Astrocyte (in vitro differentiated cells and primary cell): ENCODE measurements around the gene PKP1. TPM values are rescaled to one million over a fixed set of nuclear protein-coding genes. Genes with fewer than 3 reads are reported as not detected.

Source experiments
- DNase-seq: peaks from one replicate; pipeline ENCODE4 v3.0.0-alpha.2; 2010; ENCODE audit warnings: low read depth
- FAIRE-seq: peaks from 2 replicates; lab custom pipeline; 2011; peaks lifted over from hg19 to GRCh38; lab: Jason Lieb, UNC
- H2AFZ ChIP-seq: 2 replicates; pipeline ENCODE4 v1.6.0; 2012; ENCODE audit warnings: low read depth, low read length, inconsistent platforms
- H3K27ac ChIP-seq: 2 replicates; pipeline ENCODE4 v1.5.1; 2011; ENCODE audit warnings: low read depth, low read length, inconsistent platforms
- H3K27me3 ChIP-seq: 2 replicates; pipeline ENCODE4 v1.6.0; 2011; ENCODE audit warnings: low read length, inconsistent platforms; ENCODE audit not compliant: insufficient read depth
- H3K36me3 ChIP-seq: 2 replicates; pipeline ENCODE4 v1.5.1; 2011; ENCODE audit warnings: low read length, inconsistent platforms; ENCODE audit not compliant: insufficient read depth
- H3K4me1 ChIP-seq: 2 replicates; pipeline ENCODE4 v1.5.1; 2011; ENCODE audit warnings: low read length, inconsistent platforms; ENCODE audit not compliant: insufficient read depth
- H3K4me2 ChIP-seq: 2 replicates; pipeline ENCODE4 v1.6.0; 2012; ENCODE audit warnings: low read length, inconsistent platforms
- H3K4me3 ChIP-seq: 2 replicates; pipeline ENCODE4 v1.5.1; 2011; ENCODE audit warnings: low read depth, mild to moderate bottlenecking, low read length, inconsistent platforms; ENCODE audit not compliant: insufficient read depth
- H3K79me2 ChIP-seq: 2 replicates; pipeline ENCODE4 v1.6.0; 2012; ENCODE audit warnings: mild to moderate bottlenecking, low read length, inconsistent platforms; ENCODE audit not compliant: insufficient read depth
- H3K9ac ChIP-seq: 2 replicates; pipeline ENCODE4 v1.6.0; 2012; ENCODE audit warnings: mild to moderate bottlenecking, low read length, inconsistent platforms
- H3K9me3 ChIP-seq: 2 replicates; pipeline ENCODE4 v1.5.1; 2012; ENCODE audit warnings: low read depth, mild to moderate bottlenecking, low read length, inconsistent platforms; ENCODE audit not compliant: insufficient read depth
- H4K20me1 ChIP-seq: 2 replicates; pipeline ENCODE4 v1.6.0; 2012; ENCODE audit warnings: low read length, inconsistent platforms; ENCODE audit not compliant: insufficient read depth
- H3K27ac Mint-ChIP-seq: one replicate; pipeline ENCODE4 v1.8.0; 2021; ENCODE audit warnings: mild to moderate bottlenecking, mixed read lengths; ENCODE audit not compliant: unreplicated experiment
- H3K27me3 Mint-ChIP-seq: one replicate; pipeline ENCODE4 v1.8.0; 2021; ENCODE audit warnings: low read depth, mixed read lengths; ENCODE audit not compliant: unreplicated experiment
- H3K36me3 Mint-ChIP-seq: one replicate; pipeline ENCODE4 v1.8.0; 2021; ENCODE audit warnings: low read depth, mixed read lengths; ENCODE audit not compliant: unreplicated experiment
- H3K4me1 Mint-ChIP-seq: one replicate; pipeline ENCODE4 v1.8.0; 2021; ENCODE audit warnings: low read depth, mixed read lengths; ENCODE audit not compliant: unreplicated experiment
- H3K4me3 Mint-ChIP-seq: one replicate; pipeline ENCODE4 v1.8.0; 2021; ENCODE audit warnings: mild to moderate bottlenecking, moderate library complexity, mixed read lengths; ENCODE audit not compliant: unreplicated experiment
- H3K9me3 Mint-ChIP-seq: one replicate; pipeline ENCODE4 v1.8.0; 2021; ENCODE audit warnings: mild to moderate bottlenecking, mixed read lengths; ENCODE audit not compliant: unreplicated experiment
- EZH2 ChIP-seq: IDR thresholded peaks from 2 replicates; pipeline ENCODE4 v1.6.1; 2012; ENCODE audit warnings: mild to moderate bottlenecking, low read length, inconsistent platforms; ENCODE audit not compliant: insufficient read depth
- total RNA-seq: library from RNA; stranded (reverse); gene quantifications from 2 replicates; pipeline ENCODE4 v1.2.1, GENCODE V29; 2021
- TF ChIP-seq, protein P1 (sequence below): IDR thresholded peaks from 2 replicates; pipeline ENCODE4 v1.5.1; 2011; ENCODE audit warnings: low read depth, mild to moderate bottlenecking, inconsistent platforms, low read length, moderate library complexity; ENCODE audit not compliant: insufficient read depth

Gene PKP1
- total RNA-seq, 1 donor from 2014 or later: 0.07 TPM

DNA sequence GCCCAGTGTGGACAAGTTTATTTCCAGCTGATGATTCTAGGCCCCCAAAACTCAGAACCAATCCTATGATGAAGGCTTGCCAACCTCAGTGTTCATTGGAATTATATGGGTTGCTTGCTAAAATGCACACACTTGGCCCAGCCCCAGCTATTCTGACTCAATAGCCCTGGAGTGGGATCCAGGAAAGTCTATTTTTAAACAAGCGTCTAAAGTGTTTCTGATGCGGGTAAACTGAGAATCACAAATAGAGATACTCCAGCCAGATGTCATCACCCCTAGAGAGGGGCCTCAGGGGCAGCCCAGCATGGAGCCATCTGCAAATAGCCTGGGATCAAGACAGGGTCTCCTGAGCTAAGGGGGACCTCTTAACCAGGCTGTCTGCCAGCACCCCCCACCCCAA, 46.0 kb downstream of the PKP1 start:
- no peak for FAIRE-seq
- no peak overlapping the region for H3K27ac Mint-ChIP-seq

GRCh38 chr1:201329801-201330200, 46.5 kb downstream of the PKP1 start:
- Histone ChIP-seq H3K4me3 (no peak overlapping the region), H3K4me2 (no peak overlapping the region), H3K27me3 (peaks cover 12% of the 10 kb centered on the region), H4K20me1 (no peaks in the 10 kb centered on the region), H3K4me1 (peaks cover 6% of the 10 kb centered on the region), H3K27ac (no peak overlapping the region), H3K36me3 (no peaks in the 10 kb centered on the region), H3K79me2 (no peaks in the 10 kb centered on the region), H2AFZ (no peak overlapping the region), H3K9me3 (no peaks in the 10 kb centered on the region), H3K9ac (no peak overlapping the region)
- Mint-ChIP-seq H3K36me3 (peaks cover 2% of the 10 kb centered on the region), H3K4me1 (no peaks in the 10 kb centered on the region), H3K27me3 (peaks cover 63% of the 10 kb centered on the region), H3K9me3 (peaks cover 16% of the 10 kb centered on the region), H3K27ac (no peak overlapping the region), H3K4me3 (no peak overlapping the region)
- FAIRE-seq (no peak), DNase-seq (no peak)
- TF ChIP-seq, protein P1, sequence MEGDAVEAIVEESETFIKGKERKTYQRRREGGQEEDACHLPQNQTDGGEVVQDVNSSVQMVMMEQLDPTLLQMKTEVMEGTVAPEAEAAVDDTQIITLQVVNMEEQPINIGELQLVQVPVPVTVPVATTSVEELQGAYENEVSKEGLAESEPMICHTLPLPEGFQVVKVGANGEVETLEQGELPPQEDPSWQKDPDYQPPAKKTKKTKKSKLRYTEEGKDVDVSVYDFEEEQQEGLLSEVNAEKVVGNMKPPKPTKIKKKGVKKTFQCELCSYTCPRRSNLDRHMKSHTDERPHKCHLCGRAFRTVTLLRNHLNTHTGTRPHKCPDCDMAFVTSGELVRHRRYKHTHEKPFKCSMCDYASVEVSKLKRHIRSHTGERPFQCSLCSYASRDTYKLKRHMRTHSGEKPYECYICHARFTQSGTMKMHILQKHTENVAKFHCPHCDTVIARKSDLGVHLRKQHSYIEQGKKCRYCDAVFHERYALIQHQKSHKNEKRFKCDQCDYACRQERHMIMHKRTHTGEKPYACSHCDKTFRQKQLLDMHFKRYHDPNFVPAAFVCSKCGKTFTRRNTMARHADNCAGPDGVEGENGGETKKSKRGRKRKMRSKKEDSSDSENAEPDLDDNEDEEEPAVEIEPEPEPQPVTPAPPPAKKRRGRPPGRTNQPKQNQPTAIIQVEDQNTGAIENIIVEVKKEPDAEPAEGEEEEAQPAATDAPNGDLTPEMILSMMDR: no peak

More for the DNA sequence above, 46.0 kb downstream of the PKP1 start:
- Histone ChIP-seq H2AFZ (no peak overlapping the region), H3K9ac (no peak overlapping the region), H3K4me2 (no peak overlapping the region), H3K27ac (no peak overlapping the region), H3K4me1 (peaks cover 6% of the 10 kb centered on the region), H4K20me1 (no peaks in the 10 kb centered on the region), H3K9me3 (no peaks in the 10 kb centered on the region), H3K79me2 (no peaks in the 10 kb centered on the region), H3K27me3 (peaks cover 12% of the 10 kb centered on the region), H3K36me3 (no peaks in the 10 kb centered on the region), H3K4me3 (no peak overlapping the region)
- Mint-ChIP-seq H3K27me3 (peaks cover 61% of the 10 kb centered on the region), H3K4me3 (no peak overlapping the region), H3K4me1 (no peaks in the 10 kb centered on the region), H3K9me3 (peaks cover 16% of the 10 kb centered on the region), H3K36me3 (peaks cover 2% of the 10 kb centered on the region)
- TF ChIP-seq, protein P1: no peak
- no peak for TF ChIP-seq EZH2
- DNase-seq: peak; percentile 39

DNA sequence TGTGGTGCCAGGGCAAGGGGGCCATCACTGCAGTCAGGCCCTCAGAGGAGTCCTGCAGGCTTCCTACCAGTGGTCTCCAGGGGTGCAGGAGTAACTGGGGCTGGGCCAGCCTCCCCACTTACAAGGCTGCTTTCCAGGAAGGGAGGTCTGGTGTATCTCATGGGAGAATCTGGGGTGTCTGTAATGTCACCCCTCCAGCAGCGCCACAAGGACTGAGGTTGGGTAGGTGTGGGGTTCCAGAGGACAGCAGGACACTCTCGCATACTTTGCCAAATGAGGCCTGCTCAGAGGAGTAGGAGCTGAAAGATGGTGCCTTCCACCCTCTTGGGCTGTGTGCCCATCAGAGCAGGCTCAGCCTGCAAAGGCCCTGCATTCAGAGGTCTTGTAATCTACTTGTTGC, 47.2 kb downstream of the PKP1 start:
- no peak overlapping the region for H3K4me3 Mint-ChIP-seq
- H3K27me3 Mint-ChIP-seq: peaks cover 67% of the 10 kb centered on the region
- no peak overlapping the region for H3K27ac Mint-ChIP-seq
- H3K27ac ChIP-seq: no peak overlapping the region
- no peak overlapping the region for H3K4me3 ChIP-seq
- H3K36me3 ChIP-seq: no peaks in the 10 kb centered on the region
- no peaks in the 10 kb centered on the region for H3K79me2 ChIP-seq
- no peak overlapping the region for H3K9ac ChIP-seq
- TF ChIP-seq, protein P1: no peak
- no peak for TF ChIP-seq EZH2
- peaks cover 2% of the 10 kb centered on the region for H3K36me3 Mint-ChIP-seq
- no peak overlapping the region for H3K4me2 ChIP-seq
- H3K4me1 ChIP-seq: peaks cover 6% of the 10 kb centered on the region
- no peak for DNase-seq
- no peak for FAIRE-seq
- no peaks in the 10 kb centered on the region for H3K9me3 ChIP-seq
- H3K27me3 ChIP-seq: peaks cover 12% of the 10 kb centered on the region
- peaks cover 16% of the 10 kb centered on the region for H3K9me3 Mint-ChIP-seq
- H3K4me1 Mint-ChIP-seq: no peaks in the 10 kb centered on the region
- H2AFZ ChIP-seq: no peak overlapping the region
- no peaks in the 10 kb centered on the region for H4K20me1 ChIP-seq
